Measurements from ENCODE around the gene GALK2.
"Not testable (repeated sequence)": the region's sequence is repeated elsewhere in the genome, so short reads cannot be mapped to it uniquely, and the experiment has no call there.

The GALK2 gene

DNA sequence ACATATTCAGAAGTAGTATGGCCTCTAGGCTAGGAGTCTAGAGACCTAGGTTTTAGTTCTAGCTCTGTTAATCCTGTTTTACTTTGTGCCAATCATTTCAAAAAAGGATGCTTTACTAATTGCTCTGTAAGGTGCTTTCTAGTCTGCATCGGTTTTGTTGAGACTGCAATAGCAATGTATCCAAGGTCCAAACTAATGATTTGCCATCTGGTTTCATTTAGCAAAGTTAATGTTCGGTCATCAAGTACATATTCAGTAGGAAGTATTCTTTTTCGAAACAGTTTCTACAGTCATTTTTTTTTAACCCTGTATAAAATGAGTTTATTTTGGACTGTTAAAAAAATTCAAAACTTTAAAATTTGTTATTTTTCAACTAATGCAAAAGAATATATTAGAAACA, 2.0 kb upstream of the GALK2 start:
- no peak for DNase-seq

DNA sequence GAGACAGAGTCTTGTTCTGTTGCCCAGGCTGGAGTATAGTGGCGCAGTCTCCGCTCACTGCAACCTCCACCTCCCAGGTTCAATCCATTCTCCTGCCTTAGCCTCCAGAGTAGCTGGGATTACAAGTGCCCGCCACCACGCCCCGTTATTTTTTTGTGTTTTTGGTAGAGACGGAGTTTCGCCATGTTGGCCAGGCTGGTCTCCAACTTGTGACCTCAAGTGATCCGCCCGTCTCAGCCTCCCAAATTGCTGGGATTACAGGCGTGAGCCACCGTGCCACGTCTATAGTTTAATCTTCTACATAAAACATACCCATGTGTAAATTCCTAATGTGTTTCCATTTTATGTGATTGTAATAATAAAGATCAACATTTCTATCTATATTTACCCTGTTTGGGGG, 1.7 kb downstream of the GALK2 start:
- no peak for DNase-seq

DNA sequence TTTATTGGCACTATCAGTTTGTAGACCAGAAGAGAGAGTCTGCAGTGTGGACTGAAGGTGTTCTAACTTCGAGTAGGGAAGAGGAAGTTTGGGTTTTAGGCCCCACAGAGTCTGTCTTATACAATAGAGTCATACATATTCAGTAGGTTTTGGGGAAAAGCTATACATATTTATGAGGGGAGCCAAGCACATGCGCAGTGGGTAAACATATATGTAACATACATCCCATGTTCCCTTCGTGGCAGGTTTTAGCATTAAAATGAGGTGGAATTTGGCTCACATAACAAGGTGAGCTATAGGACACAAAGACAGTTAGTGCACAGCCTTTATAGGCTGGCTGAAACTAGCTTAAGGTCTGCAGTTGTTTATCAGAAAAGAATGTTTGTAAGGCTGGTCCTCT, 4.9 kb downstream of the GALK2 start:
- DNase-seq = no peak

DNA sequence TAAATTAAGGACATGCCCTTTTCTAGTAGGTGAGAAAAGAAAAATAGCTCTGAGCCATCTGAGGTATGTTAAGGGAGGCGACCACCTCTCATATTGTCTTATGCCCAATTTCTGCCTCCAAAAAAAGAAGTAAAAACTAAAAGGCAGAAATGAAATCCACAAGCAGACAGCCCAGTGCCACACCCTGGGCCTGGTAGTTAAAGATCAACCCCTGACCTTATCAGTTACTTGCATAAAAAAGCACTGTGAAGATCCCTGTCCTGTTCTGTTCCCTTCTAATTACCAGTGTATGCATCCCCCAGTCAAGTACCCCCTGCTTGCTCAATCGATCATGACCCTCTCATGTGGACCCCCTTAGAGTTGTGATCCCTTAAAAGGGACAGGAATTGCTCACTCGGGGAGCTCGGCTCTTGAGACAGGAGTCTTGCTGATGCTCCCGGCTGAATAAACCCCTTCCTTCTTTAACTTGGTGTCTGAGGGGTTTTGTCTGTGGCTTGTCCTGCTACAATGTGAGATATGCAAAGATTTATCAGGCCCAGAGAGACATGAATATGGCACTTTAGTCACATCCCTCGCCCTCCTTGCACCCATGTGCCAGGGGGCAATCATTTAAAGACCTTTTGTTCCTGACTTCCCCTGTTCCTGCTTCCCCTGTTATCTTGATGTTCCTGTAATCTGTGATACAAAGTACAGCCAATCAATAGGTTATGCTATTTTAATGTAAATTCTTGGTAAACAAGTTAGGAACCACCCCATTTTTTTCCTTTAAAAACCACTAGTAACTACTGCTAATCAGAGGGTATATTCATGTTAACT, 5.7 kb downstream of the GALK2 start:
- DNase-seq = not testable (repeated sequence)

DNA sequence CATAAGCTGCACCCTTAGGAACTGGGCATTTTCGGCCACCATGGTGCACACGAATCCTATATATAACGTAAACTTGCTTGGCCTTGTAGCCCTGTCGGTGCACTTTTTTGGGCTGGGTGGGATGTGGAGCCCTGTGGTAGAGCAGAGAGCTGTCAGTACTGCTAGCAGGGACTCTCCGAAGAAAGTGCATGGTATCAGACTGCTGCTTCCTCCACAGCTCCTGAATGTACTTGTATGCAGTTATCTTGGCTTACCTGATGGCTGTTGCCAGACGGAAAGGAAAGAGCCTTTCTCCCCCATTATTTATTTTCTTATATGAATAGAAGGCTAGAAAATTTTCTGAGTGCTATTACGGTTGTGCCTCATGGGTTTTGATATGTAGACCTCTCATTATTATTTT, 8.4 kb downstream of the GALK2 start:
- no peak for DNase-seq

DNA sequence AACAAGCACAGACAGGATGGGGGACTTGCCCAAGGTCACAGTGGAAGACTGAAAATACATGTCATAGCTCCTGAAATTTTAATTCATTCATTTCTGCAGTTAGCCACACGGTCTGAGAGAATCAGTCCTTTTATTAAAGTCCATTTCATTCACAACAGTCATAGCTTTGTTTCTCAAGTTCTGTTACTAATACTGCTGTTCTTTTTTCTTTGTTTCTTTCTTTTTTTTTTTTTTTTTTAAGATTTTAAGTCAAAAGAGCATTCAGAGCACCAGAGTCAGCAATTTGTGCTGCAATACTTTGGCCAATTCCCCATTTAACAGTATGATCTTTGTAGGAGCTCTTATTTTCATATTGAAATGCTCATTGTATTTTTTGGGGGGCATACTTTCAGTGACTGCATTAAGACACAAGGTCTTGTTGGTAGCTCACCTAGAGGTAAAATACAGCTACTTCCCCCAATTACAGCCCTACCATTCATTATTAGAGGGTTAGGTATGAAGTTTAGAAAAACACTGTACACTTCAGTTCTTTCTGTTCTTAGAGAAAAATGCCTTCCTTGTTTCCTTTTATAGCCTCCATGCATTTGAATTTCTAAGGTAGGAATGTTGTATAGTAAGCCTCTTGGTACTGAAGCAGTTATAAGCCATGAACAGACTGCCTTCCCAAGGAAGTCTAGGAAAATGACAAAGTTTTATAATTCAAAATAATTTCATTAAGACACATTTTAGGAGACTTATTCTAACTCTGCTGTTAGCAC, 9.6 kb downstream of the GALK2 start:
- DNase-seq = no peak

DNA sequence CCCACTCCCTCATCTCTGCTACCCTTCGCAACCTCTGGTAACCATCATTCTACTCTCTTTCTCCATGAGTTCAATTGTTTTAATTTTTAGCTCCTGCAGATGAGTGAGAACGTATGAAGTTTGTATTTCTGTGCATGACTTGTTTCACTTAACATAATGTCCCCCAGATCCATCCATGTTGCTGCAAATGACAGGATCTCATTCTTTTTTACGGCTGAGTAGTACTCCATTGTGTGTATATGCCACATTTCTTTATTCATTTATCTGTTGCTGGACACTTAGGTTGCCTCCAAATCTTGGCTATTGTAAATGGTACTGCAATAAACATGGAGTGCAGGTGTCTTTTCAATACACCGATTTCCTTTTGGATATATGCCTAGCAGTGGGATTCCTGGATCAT, 12.1 kb downstream of the GALK2 start:
- no peak for DNase-seq

DNA sequence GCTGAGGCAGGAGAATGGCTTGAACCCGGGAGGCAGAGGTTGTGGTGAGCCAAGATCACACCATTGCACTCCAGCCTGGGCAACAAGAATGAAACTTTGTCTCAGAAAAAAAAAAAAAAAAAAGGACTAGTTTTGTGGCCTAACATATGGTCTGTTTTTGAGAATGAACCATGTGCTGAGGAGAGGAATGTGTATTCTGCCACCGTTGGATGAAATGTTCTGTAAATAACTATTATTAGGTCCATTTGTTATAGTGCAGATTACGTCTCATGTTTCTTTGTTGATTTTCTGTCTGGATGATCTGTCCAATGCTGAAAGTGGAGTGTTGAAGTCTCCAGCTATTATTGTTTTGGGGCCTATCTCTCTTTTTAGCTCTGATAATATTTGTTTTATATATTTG, 13.7 kb downstream of the GALK2 start:
- DNase-seq = not testable (repeated sequence)

DNA sequence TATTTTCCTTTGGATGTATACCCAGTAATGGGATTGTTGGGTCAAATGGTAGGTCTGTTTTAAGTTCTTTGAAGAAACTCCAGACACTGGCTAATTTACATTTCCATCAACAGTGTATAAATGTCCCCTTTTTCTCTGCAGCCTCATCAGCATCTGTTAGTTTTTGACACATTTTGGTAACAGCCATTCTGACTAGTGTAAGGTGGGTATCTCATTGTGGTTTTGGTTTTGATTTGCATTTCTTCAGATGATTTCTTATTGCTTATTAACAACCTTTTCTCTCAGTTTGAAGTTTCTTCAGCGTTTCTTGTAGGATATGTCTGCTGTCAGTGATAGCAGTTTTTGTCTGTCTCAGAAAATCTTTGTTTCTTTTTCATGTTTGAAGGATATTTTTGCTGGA, 15.4 kb downstream of the GALK2 start:
- DNase-seq = no peak

DNA sequence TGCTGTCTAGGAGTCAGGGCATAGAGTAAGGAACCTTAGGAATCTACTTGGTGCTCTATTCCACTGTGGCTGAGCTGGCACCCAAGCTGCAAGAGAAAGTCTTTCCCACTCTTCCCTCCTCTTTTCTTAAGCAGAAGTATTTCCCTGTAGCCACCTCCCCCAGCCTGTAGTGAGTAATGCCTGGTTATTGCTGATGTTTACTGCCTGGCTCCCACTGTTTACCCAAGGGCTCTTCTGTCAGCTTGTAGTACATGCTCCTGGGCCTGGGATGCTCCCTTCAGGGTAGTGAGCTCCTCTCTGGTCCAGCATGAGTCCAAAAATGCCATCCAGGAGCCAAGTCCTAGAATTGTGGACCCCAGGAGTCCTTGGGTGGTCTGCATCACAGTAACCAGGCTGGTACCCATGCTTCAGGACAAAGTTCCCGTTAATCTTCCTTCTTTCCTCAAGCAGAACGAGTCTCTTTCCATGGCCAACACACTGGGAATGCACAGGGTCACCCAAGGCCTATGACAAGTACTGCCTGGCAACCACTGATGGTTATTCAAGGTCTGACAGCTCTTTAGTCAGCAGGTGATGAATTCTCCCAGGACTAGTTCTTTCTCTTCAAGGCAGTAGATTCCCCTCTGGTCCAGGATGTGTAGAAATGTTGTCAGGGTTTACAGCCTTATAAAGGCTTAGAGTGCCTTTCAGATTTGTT, 17.6 kb downstream of the GALK2 start:
- peak in 1 of 2 donors; percentile 19 for DNase-seq

DNA sequence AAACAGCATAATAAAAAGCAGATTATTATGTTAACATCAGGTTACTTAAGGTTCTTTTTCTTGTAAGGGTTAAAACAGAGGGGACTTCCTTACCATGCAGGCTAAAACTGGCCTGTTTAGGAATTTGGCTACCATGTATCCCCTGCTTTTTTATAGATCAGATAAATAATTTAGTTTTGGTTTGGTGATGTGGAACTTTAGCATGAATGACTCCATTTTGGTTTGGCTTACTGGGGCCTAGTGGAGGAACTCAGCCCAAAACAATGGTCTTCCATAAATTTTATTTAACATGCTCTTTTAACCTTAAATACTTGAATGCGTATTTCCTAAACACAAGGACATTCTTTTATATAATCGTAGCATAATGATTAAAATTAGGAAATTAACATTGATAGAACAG, 18.9 kb downstream of the GALK2 start:
- DNase-seq = no peak

DNA sequence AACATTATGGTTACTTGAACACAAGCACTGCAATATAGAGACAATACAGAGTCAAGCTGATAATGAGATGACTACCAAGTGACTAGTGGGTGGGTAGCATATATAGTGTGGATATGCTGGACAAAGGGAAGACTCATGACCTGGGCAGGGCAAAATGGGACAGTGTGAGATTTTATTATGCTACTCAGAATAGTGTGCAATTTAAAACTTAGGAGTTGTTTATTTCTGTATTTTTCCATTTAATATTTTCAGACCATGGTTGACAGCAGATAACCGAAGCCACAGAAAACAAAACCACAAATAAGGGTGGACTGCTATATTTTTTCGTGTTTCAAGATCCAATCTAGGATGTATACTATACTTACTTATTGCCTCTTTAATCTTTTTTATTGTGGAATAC, 19.6 kb downstream of the GALK2 start:
- DNase-seq = no peak

DNA sequence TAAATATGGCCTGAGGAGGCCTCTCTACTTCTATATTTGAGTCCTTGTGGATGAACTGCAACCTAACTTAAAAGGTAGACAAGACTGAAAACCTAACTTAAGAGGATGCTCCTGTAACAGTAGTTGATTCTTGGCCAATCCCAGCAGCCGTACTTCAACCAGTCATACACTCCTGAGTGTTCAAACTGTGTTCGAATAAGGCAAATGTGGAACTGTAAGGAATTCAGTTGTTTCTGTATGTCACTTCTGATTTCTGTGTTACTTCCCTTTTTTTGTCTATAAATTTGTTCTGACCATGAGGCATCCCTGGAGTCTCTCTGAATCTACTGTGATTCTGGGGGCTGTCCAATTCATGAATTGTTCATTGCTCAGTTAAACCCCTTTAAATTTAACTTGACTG, 20.5 kb downstream of the GALK2 start:
- peak; percentile 52 to 63 for DNase-seq

DNA sequence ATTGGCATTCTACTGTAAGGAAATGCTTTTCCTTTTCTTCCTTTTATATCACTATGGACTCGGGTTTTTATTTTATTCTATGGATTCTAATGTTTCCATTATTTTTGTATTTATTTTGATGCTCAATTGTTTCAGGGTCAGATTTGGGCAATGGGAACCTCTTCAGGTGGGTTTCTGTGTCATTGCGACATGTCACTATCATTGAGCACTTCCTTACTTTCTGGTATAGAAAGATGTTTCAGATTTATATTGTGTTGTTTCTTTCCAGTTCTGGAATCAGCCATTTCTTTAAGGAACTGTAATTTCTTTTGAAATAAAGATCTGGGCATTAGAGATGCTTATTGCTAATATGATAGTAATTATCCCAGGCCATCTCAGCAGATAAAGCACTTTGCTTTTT, 21.8 kb downstream of the GALK2 start:
- DNase-seq = no peak

DNA sequence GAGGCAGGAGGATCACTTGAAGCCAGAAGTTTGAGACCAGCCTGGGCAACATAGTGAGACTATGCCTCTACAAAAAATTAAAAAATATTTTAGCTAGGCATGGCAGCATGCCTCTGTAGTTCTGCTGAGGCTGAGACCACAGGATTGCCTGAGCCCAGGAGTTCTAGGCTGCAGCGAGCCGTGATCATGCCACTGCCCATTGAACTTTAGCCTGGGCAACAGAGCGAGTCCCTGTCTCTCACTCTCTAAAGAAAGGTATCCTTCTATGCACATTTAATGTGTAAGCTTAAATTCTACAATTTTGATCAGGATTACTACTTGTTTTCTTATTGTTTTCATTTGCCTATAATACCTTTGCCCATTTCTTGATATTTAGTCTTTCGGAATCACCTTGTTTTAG, 26.8 kb downstream of the GALK2 start:
- DNase-seq = no peak

DNA sequence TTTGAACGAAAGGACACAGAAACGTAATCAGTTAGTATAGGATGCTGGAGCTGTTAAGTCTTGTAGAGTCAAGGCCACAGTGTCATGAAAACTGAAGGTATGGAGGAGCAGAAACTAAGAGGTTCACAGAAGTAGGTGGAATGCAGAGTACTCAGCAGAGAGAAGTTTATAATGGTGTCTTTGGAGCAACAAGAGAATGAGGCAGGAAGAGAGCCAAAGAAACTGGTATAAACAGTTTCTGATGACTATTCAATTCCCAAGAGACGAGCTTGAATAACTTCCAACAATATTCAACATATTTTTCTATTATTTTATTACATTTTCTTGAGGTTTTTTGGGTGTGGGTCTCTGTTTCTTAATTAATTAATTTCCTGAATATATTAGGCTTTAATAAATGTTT, 29.6 kb downstream of the GALK2 start:
- DNase-seq = no peak

DNA sequence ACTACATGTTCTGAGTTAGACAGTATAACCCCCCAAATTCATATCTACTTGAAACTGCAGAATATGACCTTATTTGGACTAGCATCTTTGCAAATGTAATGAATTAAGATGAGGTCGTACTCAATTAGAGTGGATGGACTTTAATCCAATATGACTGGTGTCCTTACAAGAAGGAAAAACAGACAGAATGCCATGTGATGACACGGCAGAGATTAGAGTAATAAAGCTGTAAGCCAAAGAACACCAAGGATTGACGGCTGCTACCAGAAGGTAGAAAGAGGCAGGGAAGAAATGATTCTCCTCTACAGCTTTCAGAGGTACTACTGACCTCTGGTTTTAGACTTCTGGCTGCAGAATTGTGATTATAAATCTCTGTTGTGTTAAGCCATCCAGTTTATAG, 30.3 kb downstream of the GALK2 start:
- DNase-seq = no peak

DNA sequence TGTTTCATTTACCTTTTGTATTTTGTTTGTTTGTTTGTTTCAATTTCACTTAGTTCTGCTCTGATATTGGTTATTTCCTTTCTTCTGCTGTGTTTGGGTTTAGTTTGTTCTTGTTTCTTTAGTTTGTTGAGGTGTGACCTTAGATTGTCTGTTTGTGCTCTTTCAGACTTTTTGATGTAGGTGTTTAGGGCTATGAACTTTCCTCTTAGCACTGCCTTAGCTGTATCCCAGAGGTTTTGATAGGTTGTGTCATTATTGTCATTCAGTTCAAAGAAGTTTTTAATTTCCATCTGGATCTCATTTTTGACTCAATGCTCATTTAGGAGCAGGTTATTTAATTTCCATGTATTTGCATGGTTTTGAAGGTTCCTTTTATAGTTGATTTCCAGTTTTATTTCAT, 38.1 kb downstream of the GALK2 start:
- DNase-seq = not testable (repeated sequence)

DNA sequence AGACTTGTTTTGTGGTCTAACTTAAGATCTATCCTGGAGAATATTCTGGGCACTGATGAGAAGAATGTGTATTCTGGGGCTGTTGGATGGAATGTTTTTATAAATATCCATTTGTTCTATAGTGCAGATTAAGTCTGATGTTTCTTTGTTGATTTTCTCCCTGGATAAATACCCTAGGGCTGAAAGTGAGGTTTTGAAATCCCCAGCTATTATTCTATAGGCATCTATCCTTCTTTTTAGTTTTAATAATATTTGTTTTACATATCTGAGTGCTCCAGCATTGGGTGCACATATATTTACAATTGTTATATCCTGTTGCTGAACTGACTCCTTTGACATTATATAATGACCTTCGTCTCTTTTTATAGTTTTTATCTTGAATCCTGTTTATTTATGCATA, 42.9 kb downstream of the GALK2 start:
- no peak for DNase-seq

DNA sequence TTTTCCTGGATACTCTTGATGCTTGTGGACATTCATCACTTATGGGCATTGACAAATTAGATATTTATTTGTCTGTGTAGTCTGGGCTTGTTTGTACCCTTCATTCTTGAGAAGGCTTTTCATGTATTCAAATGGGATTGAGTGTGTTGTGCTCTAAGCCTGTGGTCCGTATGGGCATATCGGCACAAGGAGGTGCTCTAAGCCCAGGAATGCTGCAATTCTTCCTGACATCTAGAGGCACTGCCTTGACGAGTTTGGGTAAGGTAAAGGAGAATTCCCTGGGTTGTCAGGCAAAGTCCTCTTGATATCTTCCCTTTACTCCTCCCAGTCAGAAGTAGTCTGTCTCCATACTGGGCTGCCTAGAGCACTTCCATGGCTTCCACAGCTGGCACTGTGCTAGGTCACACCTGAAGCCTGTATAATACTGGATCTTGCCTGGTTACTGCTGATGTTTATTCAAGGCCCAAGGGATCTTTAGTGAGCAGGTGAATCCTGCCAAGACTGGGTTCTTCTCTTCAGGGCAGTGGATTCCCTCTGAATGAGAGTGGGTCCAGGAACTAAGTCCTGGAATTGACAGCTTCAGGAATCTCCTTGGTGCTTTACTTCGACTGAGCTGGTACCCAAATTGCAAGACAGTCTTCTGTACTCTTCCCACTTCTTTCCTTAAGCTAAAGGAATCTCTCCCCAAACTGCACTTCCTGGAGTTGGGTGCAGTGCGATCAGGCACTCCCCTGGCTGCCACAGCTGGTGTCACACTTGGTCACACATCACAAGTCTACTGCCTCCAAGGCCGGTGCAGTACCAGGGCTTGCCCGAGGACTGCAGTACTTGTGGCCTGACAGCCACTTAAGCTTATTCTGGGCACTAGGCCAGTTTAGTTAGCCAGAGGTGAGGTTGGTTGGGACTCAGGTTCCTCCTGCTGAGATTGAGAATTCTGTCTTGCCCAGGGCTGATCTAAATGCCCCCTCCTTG, 46.0 kb downstream of the GALK2 start:
- DNase-seq = no peak

DNA sequence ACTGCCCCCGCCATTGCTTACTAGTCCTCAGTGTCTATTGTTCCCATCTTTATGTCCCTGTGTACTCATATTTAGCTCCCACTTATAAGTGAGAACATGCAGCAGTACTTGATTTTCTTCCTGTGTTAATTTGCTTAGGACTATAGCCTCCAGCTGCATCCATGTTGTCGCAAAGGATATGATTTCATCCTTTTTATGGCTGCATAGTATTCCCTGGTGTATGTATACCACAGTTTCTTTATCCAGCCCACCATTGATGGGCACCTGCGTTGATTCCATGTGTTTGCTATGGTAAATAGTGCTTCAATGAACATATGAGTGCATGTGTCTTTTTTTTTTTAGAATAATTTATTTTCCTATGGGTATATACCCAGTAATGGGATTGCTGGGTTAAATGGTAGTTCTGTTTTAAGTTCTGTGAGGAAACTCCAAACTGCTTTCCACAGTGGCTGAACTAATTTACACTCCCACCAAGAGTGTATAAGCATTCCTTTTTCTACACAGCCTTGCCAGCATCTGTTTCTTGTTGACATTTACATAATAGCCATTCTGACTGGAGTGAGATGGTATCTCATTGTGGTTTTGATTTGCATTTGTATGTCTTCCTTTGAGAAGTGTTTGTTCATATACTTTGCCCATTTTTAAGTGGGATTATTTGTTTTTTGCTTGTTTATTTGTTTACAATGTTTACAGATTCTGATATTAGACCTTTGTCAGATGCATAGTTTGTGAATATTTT, 53.7 kb downstream of the GALK2 start:
- DNase-seq = no peak
